Nucleus accumbens (tissue), 56 donors: ENCODE measurements around the gene SMARCC2.
"Not testable (repeated sequence)": the region's sequence is repeated elsewhere in the genome, so short reads cannot be mapped to it uniquely, and the experiment has no call there.

ENCODE experiments used
- DNase-seq, 56 donors: peaks; one replicate each; lab custom pipeline; 2025; lab: John Stamatoyannopoulos, UW

SMARCC2 gene

GRCh38 chr12:56169229-56169759 lies 20.0 kb downstream of the SMARCC2 start:
- no peak for DNase-seq

GRCh38 chr12:56165369-56165768 lies 23.9 kb downstream of the SMARCC2 start:
- DNase-seq = no peak

GRCh38 chr12:56164345-56164729 lies 24.9 kb downstream of the SMARCC2 start:
- no peak for DNase-seq

GRCh38 chr12:56163533-56164344 lies 25.5 kb downstream of the SMARCC2 start:
- DNase-seq = no peak

GRCh38 chr12:56162468-56163290 lies 26.6 kb downstream of the SMARCC2 start:
- DNase-seq = no peak

GRCh38 chr12:56161690-56162351 lies 27.5 kb downstream of the SMARCC2 start:
- no peak for DNase-seq

- DNase-seq = no peak
Observed at GRCh38 chr12:56160894-56161689, 28.2 kb downstream of the SMARCC2 start.

- DNase-seq = peak in 1 of 56 donors; percentile 15
Observed at GRCh38 chr12:56160193-56160763, 29.0 kb downstream of the SMARCC2 start.

- no peak for DNase-seq
Observed at GRCh38 chr12:56159482-56160192, 29.6 kb downstream of the SMARCC2 start.

- DNase-seq = peak in 31 of 56 donors; percentile 3 to 56 (median 17)
Observed at GRCh38 chr12:56158926-56159461, 30.3 kb downstream of the SMARCC2 start.

GRCh38 chr12:56158029-56158925 lies 31.0 kb downstream of the SMARCC2 start, which contains the start of gene MYL6:
Gene MYL6, plus strand, starts transcription at chr12:56158359. Its CDS starts 43 bp downstream, at chr12:56158402.
- DNase-seq = peak; percentile 58 to 99 (median 93)

GRCh38 chr12:56157201-56158028 lies 31.9 kb downstream of the SMARCC2 start:
- peak in 51 of 56 donors; percentile 23 to 87 (median 65) for DNase-seq

- DNase-seq = not testable (repeated sequence)
Observed at GRCh38 chr12:56156464-56157200, 32.7 kb downstream of the SMARCC2 start.

- no peak for DNase-seq
Observed at GRCh38 chr12:56155256-56155845, 33.9 kb downstream of the SMARCC2 start.

GRCh38 chr12:56154818-56155217 lies 34.5 kb downstream of the SMARCC2 start:
- no peak for DNase-seq
